A673 (cell line): Measurements from ENCODE around the gene USP35. TPM values are rescaled to one million over a fixed set of nuclear protein-coding genes. Genes with fewer than 3 reads are reported as not detected.

Experiments
- BruUV-seq: library from RNA; stranded (reverse); fragments of 400-500 nt; replicated peaks from 2 replicates; lab custom pipeline; 2021; lab: Mats Ljungman, UMichigan
- CTCF ChIA-PET: fragments of 300-600 bp; sonication (Branson Sonifier 250); formaldehyde crosslinking; loops from one replicate; lab custom pipeline; 2022; ENCODE audit warnings: antibody characterized with exemption; lab: Charles Lee
- POLR2A ChIA-PET: fragments of 300-600 bp; sonication (Branson Sonifier 250); formaldehyde crosslinking; loops from one replicate; lab custom pipeline; 2022; ENCODE audit warnings: antibody characterized with exemption; ENCODE audit not compliant: low non-redundant PET; lab: Charles Lee
- DNase-seq: peaks from one replicate; pipeline ENCODE4 v3.0.0-alpha.2; 2015; ENCODE audit warnings: low spot score
- H3K27ac ChIP-seq: fragments of 200-600 bp; sonication (generic); 2 replicates; pipeline ENCODE4 v1.5.1; 2016; ENCODE audit warnings: mixed run types, low read depth, mild to moderate bottlenecking, mixed read lengths, antibody characterized with exemption, low read length; ENCODE audit not compliant: poor library complexity, severe bottlenecking
- H3K27me3 ChIP-seq: fragments of 200-600 bp; sonication (generic); replicated peaks from 2 replicates; pipeline ENCODE4 v1.6.1; 2017; ENCODE audit warnings: mixed run types, low read depth, mild to moderate bottlenecking, mixed read lengths, antibody characterized with exemption, low read length; ENCODE audit not compliant: insufficient read depth, poor library complexity
- H3K36me3 ChIP-seq: fragments of 200-600 bp; sonication (generic); 2 replicates; pipeline ENCODE4 v1.6.1; 2016; ENCODE audit warnings: mixed run types, mild to moderate bottlenecking, mixed read lengths, antibody characterized with exemption, low read length; ENCODE audit not compliant: insufficient read depth, poor library complexity, severe bottlenecking
- H3K4me1 ChIP-seq: fragments of 200-600 bp; sonication (generic); 2 replicates; pipeline ENCODE4 v1.6.1; 2017; ENCODE audit warnings: mixed run types, mild to moderate bottlenecking, mixed read lengths, antibody characterized with exemption, low read length; ENCODE audit not compliant: insufficient read depth, poor library complexity, severe bottlenecking
- H3K4me3 ChIP-seq: fragments of 200-600 bp; sonication (generic); 2 replicates; pipeline ENCODE4 v1.5.1; 2016; ENCODE audit warnings: low read depth, mixed run types, mild to moderate bottlenecking, mixed read lengths, low read length; ENCODE audit not compliant: poor library complexity, severe bottlenecking
- H3K9me3 ChIP-seq: fragments of 200-600 bp; sonication (generic); 2 replicates; pipeline ENCODE4 v1.6.1; 2016; ENCODE audit warnings: mixed run types, low read depth, mild to moderate bottlenecking, mixed read lengths, antibody characterized with exemption, low read length; ENCODE audit not compliant: poor library complexity, severe bottlenecking
- CTCF ChIP-seq: fragments of 300-800, 200-600 bp; sonication (generic); conservative IDR thresholded peaks from 2 replicates; pipeline ENCODE4 v1.5.1; 2017; ENCODE audit warnings: low read depth, mild to moderate bottlenecking, antibody characterized with exemption, low read length, moderate library complexity, mixed read lengths
- EZH2 ChIP-seq: fragments of 200-600 bp; sonication (generic); IDR thresholded peaks from 2 replicates; pipeline ENCODE4 v1.6.1; 2017; ENCODE audit warnings: borderline replicate concordance, low read depth, mild to moderate bottlenecking, mixed read lengths, antibody characterized with exemption, low read length; ENCODE audit not compliant: poor library complexity, severe bottlenecking
- intact Hi-C: fragments of 100-400 bp; cut with micrococcal nuclease; formaldehyde crosslinking; loops from one replicate; pipeline ENCODE4 v1.10.0; 2022; ENCODE audit not compliant: unreplicated experiment
- total RNA-seq: library from RNA; stranded (reverse); gene quantifications from 2 replicates; pipeline ENCODE4 v1.2.3, GENCODE V29; 2021

Gene USP35
- total RNA-seq, 1 experiment from 2014 or later, result 4.8 TPM

GRCh38 chr11:78160557-78160956 lies 28.2 kb upstream of the USP35 start:
- Histone ChIP-seq H3K27me3 (no peaks in the 10 kb centered on the region), H3K27ac (no peak overlapping the region), H3K4me1 (no peaks in the 10 kb centered on the region), H3K9me3 (no peaks in the 10 kb centered on the region), H3K36me3 (no peaks in the 10 kb centered on the region), H3K4me3 (no peak overlapping the region)
- POLR2A ChIA-PET, result interaction anchor here (0.6 kb wide), 1 partner anchor 73 kb away, joined by 4 read pairs; no protein-coding TSS in a partner anchor
- DNase-seq, result no peak
- no TSS peak for BruUV-seq
- CTCF ChIA-PET, result no interaction called here
- no peak for TF ChIP-seq EZH2
- no peak for TF ChIP-seq CTCF
- intact Hi-C loops, result no loop called here

- POLR2A ChIA-PET, result interaction anchor here (0.6 kb wide), 1 partner anchor 74 kb away, joined by 4 read pairs; no protein-coding TSS in a partner anchor
- intact Hi-C loops, result no loop called here
- Histone ChIP-seq H3K9me3 (no peaks in the 10 kb centered on the region), H3K36me3 (no peaks in the 10 kb centered on the region), H3K4me1 (no peaks in the 10 kb centered on the region), H3K27me3 (no peaks in the 10 kb centered on the region), H3K27ac (no peak overlapping the region), H3K4me3 (no peak overlapping the region)
- no TSS peak for BruUV-seq
- TF ChIP-seq EZH2, result no peak
- no peak for TF ChIP-seq CTCF
- no peak for DNase-seq
- CTCF ChIA-PET, result no interaction called here
Measured at GRCh38 chr11:78161346-78161745, 27.4 kb upstream of the USP35 start.

GRCh38 chr11:78161962-78162371 lies 26.8 kb upstream of the USP35 start:
- ChIA-PET POLR2A (no interaction called here), CTCF (no interaction called here)
- intact Hi-C loops, result no loop called here
- H3K4me3 ChIP-seq, result no peak overlapping the region
- H3K9me3 ChIP-seq, result no peaks in the 10 kb centered on the region
- H3K27me3 ChIP-seq, result no peaks in the 10 kb centered on the region
- H3K4me1 ChIP-seq, result no peaks in the 10 kb centered on the region
- no TSS peak for BruUV-seq
- no peak overlapping the region for H3K27ac ChIP-seq
- no peaks in the 10 kb centered on the region for H3K36me3 ChIP-seq
- DNase-seq, result no peak
- no peak for TF ChIP-seq EZH2
- TF ChIP-seq CTCF, result no peak
